Measurements from ENCODE around the gene SH3RF2. TPM values are rescaled to one million over a fixed set of nuclear protein-coding genes. Genes with fewer than 3 reads are reported as not detected.

SH3RF2 gene
- total RNA-seq, 2 experiments from 2014 or later: not detected

DNA sequence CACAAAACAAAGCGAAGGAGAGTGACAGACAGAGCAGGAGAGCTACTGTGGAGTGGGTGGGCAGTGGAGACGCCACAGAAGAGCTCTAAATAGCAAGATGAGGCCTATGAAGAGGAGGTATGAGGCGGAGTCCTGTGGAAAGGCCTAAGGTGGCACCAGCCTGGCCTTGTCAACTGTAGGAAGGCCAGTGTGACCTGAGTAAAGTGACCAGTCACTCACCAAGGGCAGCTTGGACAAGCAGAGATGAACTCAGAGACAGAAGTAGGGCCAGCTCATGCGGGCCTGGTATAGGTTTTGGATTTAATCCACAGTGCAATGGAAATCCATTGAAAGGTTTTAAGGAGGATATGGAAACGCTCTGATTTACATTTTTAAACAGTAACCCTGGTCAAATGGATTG, 23.8 kb upstream of the SH3RF2 start:
- Mint-ChIP-seq H3K27ac (no peak overlapping the region), H3K36me3 (no peaks in the 10 kb centered on the region), H3K9me3 (no peaks in the 10 kb centered on the region), H3K4me3 (no peak overlapping the region), H3K4me1 (no peaks in the 10 kb centered on the region), H3K27me3 (no peaks in the 10 kb centered on the region)
- DNase-seq: no peak

DNA sequence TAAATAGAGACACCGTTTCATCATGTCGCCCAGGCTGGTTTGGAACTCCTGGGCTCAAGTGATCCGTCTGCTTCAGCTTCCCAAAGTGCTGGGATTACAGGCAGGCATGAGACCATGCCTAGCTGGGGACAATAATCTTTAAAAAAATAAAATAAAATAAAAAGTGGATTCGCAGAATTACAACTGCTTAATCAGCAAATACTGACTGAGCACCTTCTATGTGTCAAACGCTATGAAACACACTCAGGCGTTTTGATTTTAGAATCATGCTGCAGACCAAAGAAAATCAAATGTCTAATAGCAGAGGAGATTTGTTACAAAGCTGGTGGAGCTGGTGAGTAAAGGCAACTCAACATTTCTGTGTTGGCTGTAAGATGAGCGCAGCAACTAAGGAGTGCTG, 22.7 kb upstream of the SH3RF2 start:
- Mint-ChIP-seq H3K27me3 (no peaks in the 10 kb centered on the region), H3K36me3 (no peaks in the 10 kb centered on the region), H3K4me1 (no peaks in the 10 kb centered on the region), H3K9me3 (no peaks in the 10 kb centered on the region), H3K4me3 (no peak overlapping the region), H3K27ac (no peak overlapping the region)
- no peak for DNase-seq

DNA sequence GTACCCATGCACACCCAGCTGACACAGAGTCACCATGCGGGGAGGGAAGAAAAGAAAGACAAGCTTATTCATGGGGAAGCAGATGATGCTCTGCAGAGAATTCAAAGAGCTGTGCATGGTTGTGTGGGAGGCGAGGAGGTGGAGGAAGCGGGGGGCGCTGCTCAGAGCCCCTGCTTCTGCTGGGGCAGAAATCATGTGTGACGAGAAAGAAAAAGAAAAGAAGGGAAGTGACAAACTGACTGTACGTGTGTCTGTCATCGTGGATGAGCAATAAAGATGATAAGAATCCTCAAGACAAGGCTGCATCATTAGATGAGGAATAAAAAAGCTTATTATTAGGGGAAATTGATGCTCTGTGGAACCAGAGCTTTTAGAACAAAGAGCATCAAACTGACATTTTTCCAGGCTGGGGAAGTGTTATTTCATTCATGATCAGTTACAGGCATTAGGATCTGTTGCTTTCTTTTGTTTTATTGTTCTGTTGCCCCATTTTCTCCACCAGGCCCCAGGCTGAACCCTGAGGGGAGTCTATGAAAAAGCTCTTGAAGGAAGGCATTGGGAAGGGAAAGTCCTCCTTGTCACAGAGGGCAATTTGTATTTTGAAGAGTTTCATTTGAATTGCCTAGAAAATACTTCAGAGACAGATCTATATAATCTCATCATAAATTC, 20.3 kb upstream of the SH3RF2 start:
- no peak for DNase-seq
- Mint-ChIP-seq H3K27ac (no peak overlapping the region), H3K9me3 (no peaks in the 10 kb centered on the region)

DNA sequence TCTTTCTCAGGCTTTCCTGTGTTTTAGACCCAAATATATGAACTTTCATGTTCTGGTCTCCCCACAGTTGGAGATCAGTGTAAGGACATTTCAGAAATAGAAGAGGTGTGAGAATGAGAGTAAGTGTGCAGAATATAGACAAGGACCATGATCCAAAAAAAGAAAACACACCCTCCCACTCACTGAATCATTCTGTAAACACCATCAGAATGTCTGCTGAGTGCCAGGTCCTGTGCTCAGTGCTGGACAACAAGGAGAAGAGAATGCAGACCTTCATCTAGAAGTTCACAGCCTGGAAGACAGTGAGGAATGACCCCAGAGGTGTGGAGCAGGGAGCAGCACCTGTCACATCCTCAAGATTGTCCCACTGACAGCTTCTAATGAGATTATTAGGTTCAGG, 19.1 kb upstream of the SH3RF2 start:
- Mint-ChIP-seq H3K4me1 (no peaks in the 10 kb centered on the region), H3K4me3 (no peak overlapping the region), H3K27ac (no peak overlapping the region), H3K9me3 (no peaks in the 10 kb centered on the region), H3K36me3 (no peaks in the 10 kb centered on the region), H3K27me3 (peaks cover 3% of the 10 kb centered on the region)
- no peak for DNase-seq

More for the DNA sequence above, 20.3 kb upstream of the SH3RF2 start:
- Mint-ChIP-seq H3K4me3 (no peak overlapping the region), H3K27me3 (no peaks in the 10 kb centered on the region), H3K4me1 (no peaks in the 10 kb centered on the region), H3K36me3 (no peaks in the 10 kb centered on the region)

DNA sequence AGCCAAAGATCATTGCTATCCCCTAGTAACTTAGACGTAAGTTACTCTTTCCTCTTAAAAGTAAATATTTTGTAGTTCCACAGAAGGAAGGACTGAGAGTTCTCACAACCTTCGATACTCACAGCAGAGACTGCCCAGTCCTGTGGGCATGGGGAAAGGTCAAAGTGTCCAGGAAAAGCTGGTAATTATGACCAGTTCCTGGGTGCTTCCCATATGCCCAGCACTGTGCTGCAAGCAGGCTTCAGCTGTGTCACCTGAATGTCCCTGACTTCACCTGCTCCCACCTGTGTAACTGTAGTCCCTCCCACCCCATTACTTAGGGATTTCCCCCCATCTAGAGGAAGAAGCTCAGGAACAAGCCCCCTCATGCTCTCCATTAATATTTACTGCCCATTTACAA, 18.0 kb upstream of the SH3RF2 start:
- no peak overlapping the region for H3K27ac Mint-ChIP-seq
- no peak overlapping the region for H3K4me3 Mint-ChIP-seq
- no peaks in the 10 kb centered on the region for H3K36me3 Mint-ChIP-seq
- peaks cover 4% of the 10 kb centered on the region for H3K27me3 Mint-ChIP-seq
- DNase-seq: no peak
- no peaks in the 10 kb centered on the region for H3K4me1 Mint-ChIP-seq
- no peaks in the 10 kb centered on the region for H3K9me3 Mint-ChIP-seq

DNA sequence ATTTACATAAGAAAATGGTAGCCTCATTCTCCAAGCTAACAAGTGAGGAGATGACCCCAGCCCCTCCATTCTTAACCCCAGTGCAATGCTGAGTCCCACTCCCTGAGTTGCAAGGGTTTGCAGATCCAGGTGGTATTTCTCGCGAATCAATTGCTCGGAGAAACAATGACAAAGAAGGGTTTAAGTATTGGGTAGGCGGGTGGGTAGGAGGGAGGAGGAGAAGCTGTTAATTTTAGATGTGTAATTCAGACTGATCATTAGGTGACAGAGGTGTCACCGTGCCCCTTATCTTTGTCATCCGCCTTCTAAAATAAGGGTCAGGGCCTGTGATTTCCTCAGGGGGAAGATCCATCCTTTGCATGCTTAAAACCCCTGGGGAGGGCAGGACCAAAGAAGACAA, 17.0 kb upstream of the SH3RF2 start:
- no peaks in the 10 kb centered on the region for H3K9me3 Mint-ChIP-seq
- H3K27me3 Mint-ChIP-seq: peaks cover 4% of the 10 kb centered on the region
- H3K36me3 Mint-ChIP-seq: no peaks in the 10 kb centered on the region
- H3K27ac Mint-ChIP-seq: no peak overlapping the region
- no peak overlapping the region for H3K4me3 Mint-ChIP-seq
- no peak for DNase-seq
- no peaks in the 10 kb centered on the region for H3K4me1 Mint-ChIP-seq

DNA sequence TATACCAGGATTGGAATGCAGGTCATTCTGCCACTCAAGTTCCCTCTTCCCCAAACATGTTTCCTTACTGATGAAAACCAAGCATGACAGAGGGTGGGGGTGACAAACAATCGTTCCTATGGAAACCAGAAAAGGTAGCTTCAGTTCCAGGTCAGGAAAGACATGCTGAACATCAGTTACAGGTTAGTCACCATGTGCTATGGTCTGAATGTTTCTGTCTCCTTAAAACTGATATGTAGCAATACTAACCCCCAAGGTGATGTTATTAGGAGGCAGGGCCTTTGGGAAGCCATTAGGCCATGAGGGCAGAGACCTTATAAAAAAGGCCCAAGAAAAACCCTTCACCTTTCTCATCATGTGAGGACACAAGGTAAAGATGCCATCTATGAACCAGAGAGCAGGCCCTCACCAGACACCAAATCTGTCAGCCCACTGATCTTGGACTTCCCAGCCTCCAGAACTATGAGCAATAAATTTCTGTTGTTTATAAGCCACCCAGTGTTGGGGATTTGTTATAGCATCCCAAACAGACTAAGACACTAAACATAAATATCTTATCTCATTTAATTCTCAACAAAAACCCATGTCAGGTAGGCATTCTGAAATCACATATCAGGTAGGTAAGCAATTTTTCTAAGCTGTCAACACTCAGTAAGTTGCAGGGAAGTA, 15.7 kb upstream of the SH3RF2 start:
- no peak overlapping the region for H3K27ac Mint-ChIP-seq
- H3K4me1 Mint-ChIP-seq: no peaks in the 10 kb centered on the region
- no peaks in the 10 kb centered on the region for H3K36me3 Mint-ChIP-seq
- no peak overlapping the region for H3K4me3 Mint-ChIP-seq
- peaks cover 4% of the 10 kb centered on the region for H3K27me3 Mint-ChIP-seq
- no peaks in the 10 kb centered on the region for H3K9me3 Mint-ChIP-seq
- no peak for DNase-seq

DNA sequence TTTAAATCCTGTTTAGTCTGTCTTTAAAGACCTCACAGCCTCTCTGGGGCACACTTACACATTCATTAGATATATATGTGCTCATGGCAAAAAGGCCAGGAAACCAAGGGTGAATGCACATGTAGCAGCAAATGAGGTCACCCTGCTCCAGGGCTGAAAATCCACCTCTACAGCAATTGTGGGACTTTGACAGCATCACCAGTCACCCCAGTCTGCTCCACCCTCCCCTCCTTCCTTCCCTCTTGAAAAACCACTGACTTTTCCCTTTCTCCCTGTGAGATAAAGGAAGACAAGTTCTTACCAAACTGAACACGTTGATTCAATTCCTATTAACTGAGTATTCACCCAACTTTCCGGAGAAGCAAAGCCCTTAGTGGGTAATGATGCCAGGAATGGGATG, 15.2 kb upstream of the SH3RF2 start:
- H3K4me1 Mint-ChIP-seq: no peaks in the 10 kb centered on the region
- no peaks in the 10 kb centered on the region for H3K9me3 Mint-ChIP-seq
- no peaks in the 10 kb centered on the region for H3K36me3 Mint-ChIP-seq
- no peak overlapping the region for H3K27ac Mint-ChIP-seq
- H3K4me3 Mint-ChIP-seq: no peak overlapping the region
- peaks cover 4% of the 10 kb centered on the region for H3K27me3 Mint-ChIP-seq
- no peak for DNase-seq

DNA sequence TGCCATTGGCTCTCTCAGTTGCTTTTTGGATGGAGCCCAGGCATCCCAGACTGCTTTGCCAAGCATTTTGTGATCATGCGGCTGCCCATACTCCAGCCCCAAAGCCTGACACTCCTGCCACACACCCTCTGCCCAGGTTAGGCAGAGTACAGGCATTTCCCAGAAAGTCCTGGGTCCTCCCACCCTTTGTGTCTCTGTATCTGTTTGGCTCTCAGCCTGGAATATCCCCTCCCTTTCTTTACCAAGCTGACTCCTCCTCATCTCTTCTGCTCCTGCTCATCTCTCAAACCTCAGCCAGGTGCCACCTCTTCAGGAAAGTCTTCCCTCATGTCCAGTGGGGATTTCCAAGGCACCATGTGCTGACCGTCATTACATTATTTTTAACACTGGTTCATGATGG, 14.3 kb upstream of the SH3RF2 start:
- no peaks in the 10 kb centered on the region for H3K4me1 Mint-ChIP-seq
- no peaks in the 10 kb centered on the region for H3K36me3 Mint-ChIP-seq
- no peak overlapping the region for H3K27ac Mint-ChIP-seq
- peaks cover 7% of the 10 kb centered on the region for H3K27me3 Mint-ChIP-seq
- H3K4me3 Mint-ChIP-seq: no peak overlapping the region
- H3K9me3 Mint-ChIP-seq: no peaks in the 10 kb centered on the region
- DNase-seq: no peak

DNA sequence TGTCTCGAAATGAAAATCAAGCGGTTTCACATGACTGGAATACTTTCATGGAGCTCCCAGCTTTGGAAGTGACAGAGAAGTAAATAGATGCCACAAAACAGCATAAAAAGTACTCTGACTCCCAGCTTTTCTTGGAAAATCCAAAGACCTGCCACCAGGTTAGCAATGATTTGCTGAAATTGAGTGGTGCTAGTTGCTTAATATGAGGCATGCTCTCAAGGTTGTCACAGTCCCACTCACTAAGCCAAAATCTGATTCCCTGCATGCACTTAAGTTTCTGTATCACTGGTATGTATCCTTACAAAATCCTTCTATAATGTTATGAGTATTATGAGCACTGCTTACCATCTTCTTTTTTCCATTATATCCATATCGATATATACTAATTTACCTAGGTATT, 13.0 kb upstream of the SH3RF2 start:
- no peaks in the 10 kb centered on the region for H3K9me3 Mint-ChIP-seq
- no peaks in the 10 kb centered on the region for H3K36me3 Mint-ChIP-seq
- H3K4me1 Mint-ChIP-seq: no peaks in the 10 kb centered on the region
- no peak overlapping the region for H3K4me3 Mint-ChIP-seq
- peaks cover 7% of the 10 kb centered on the region for H3K27me3 Mint-ChIP-seq
- H3K27ac Mint-ChIP-seq: no peak overlapping the region
- no peak for DNase-seq

DNA sequence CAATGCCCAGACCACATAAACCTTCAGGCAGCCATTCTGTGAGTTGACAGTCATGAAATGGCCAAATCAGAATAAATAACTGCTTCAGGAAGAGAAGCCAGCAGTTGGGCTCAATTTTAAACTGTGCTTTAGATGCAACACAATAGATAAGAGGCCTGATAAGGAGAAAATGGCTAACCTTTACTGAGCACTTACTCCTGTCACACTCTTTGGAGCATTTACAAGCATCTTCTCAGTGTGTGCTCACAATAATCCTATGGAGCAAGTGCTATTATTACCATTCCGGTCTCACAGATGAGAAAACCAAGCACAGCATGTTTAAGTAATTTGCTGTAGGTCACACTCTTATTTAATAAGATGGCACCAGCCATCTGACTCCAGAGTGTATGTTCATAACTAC, 11.5 kb upstream of the SH3RF2 start:
- Mint-ChIP-seq H3K4me1 (no peaks in the 10 kb centered on the region), H3K4me3 (no peak overlapping the region), H3K27ac (no peak overlapping the region), H3K27me3 (peaks cover 7% of the 10 kb centered on the region), H3K36me3 (no peaks in the 10 kb centered on the region), H3K9me3 (no peaks in the 10 kb centered on the region)
- no peak for DNase-seq

DNA sequence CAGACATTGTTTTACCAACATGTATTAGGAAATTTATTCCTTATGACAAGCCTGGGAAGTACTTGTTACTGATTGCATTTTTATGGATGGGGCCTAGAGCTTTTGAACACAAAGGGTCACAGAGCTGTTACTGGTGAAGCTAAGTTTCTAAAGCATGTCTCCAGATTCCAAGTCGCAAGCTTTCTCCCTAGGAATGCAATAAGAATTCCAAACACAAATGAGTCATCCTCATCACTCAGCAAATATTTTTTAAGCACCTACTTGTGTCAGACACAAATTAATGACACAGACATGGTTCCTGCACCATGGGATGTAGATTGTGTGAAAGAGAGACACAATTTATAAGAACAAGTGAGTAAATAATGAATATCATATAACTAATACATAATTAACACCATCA, 11.0 kb upstream of the SH3RF2 start:
- no peaks in the 10 kb centered on the region for H3K36me3 Mint-ChIP-seq
- H3K27ac Mint-ChIP-seq: no peak overlapping the region
- no peaks in the 10 kb centered on the region for H3K4me1 Mint-ChIP-seq
- peaks cover 7% of the 10 kb centered on the region for H3K27me3 Mint-ChIP-seq
- no peak overlapping the region for H3K4me3 Mint-ChIP-seq
- no peaks in the 10 kb centered on the region for H3K9me3 Mint-ChIP-seq
- DNase-seq: no peak

DNA sequence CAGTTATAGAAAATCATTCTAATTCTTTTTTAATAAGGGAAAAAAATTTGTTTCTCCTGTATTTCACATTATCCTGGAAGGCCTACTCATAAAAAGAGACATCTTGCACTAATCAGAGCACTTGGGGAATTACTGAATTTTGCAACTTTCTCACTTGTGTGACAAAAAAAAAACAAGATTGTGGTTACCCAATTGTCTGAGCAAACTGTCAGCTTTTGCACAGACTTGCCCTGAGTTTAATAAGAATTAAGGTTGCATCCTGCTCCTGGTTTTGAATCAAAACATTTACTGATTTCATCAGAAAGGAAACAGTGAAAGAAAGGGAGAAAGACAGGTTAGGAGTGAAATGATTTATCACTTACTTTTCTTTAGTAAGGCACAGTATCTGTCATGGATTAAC, 10.6 kb upstream of the SH3RF2 start:
- no peaks in the 10 kb centered on the region for H3K9me3 Mint-ChIP-seq
- no peak for DNase-seq
- H3K4me1 Mint-ChIP-seq: no peaks in the 10 kb centered on the region
- H3K27ac Mint-ChIP-seq: no peak overlapping the region
- no peak overlapping the region for H3K4me3 Mint-ChIP-seq
- no peaks in the 10 kb centered on the region for H3K36me3 Mint-ChIP-seq
- H3K27me3 Mint-ChIP-seq: peaks cover 9% of the 10 kb centered on the region

DNA sequence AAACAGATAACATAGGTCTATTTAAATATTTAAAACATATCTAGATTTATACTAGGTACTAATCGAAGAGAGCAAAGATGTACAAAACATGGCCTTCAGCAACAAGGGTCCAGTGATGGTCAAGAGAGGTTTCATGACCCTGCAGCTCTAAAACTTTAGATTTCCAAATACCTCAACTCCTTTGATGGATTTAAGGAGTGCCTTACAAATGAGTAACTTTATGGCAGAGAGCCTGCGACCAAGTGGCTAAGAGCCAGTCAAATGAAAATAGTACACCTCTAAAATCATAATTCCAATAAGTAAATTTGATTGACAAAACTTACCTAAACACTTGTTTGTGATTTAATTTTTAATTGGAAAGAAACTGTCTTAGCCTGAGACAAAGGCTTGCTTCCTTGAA, 4.7 kb upstream of the SH3RF2 start:
- no peak for DNase-seq
- Mint-ChIP-seq H3K4me1 (peaks cover 8% of the 10 kb centered on the region), H3K9me3 (no peaks in the 10 kb centered on the region), H3K27me3 (peaks cover 31% of the 10 kb centered on the region), H3K27ac (no peak overlapping the region), H3K4me3 (no peak overlapping the region), H3K36me3 (no peaks in the 10 kb centered on the region)

DNA sequence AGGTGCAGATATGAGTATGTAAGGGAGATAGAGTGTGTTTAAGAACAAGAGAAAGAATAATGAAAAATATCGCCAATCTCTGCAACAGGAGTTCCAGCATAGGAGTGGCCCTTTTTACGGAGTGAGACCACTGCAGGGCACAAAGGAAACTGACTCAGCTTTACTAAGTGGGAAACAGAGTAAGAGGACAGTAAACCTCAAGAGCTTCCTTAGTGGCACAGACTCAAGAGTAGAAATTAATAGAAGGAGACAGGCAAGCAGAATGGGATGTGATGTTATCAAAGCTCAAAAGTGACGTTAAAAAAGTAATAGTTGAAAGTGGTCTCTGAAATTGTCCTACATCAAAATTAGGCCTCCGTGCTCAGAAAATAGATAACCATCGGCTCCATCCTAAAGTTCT, 2.1 kb upstream of the SH3RF2 start:
- no peaks in the 10 kb centered on the region for H3K9me3 Mint-ChIP-seq
- H3K36me3 Mint-ChIP-seq: no peaks in the 10 kb centered on the region

More for the DNA sequence above, 2.1 kb upstream of the SH3RF2 start:
- H3K4me3 Mint-ChIP-seq: no peak overlapping the region
- peaks cover 55% of the 10 kb centered on the region for H3K27me3 Mint-ChIP-seq
- peaks cover 12% of the 10 kb centered on the region for H3K4me1 Mint-ChIP-seq
- no peak overlapping the region for H3K27ac Mint-ChIP-seq
- no peak for DNase-seq

Data from activated naive CD8-positive, alpha-beta T cell treated with anti-CD3 and anti-CD28 coated beads for 36 hours (primary cell).